OCI-LY1 (cell line): ENCODE results near the gene DNAAF5.

Source experiments
- H2AFZ ChIP-seq: fragments of 200-600 bp; sonication (generic), shearing (Covaris generic); 2 replicates; pipeline ENCODE4 v1.6.0; 2014; ENCODE audit warnings: antibody characterized with exemption, mild to moderate bottlenecking, low read length
- H3F3A ChIP-seq: fragments of 200-600 bp; sonication (generic), shearing (Covaris generic); 2 replicates; pipeline ENCODE4 v1.6.0; 2014; ENCODE audit warnings: mild to moderate bottlenecking, antibody characterized with exemption, low read length, moderate library complexity; ENCODE audit not compliant: insufficient read depth
- H3K27ac ChIP-seq: fragments of 200-600 bp; sonication (generic); 2 replicates; pipeline ENCODE4 v1.5.1; 2014; ENCODE audit warnings: low read length, mixed run types, mild to moderate bottlenecking, low read depth; ENCODE audit not compliant: poor library complexity, severe bottlenecking
- H3K27me3 ChIP-seq: fragments of 200-600 bp; sonication (generic); 2 replicates; pipeline ENCODE4 v1.6.0; 2014; ENCODE audit warnings: antibody characterized with exemption, mild to moderate bottlenecking, low read length, moderate library complexity; ENCODE audit not compliant: insufficient read depth
- H3K36me3 ChIP-seq: fragments of 200-600 bp; sonication (generic); 2 replicates; pipeline ENCODE4 v1.6.1; 2014; ENCODE audit warnings: mild to moderate bottlenecking, antibody characterized with exemption, low read length, moderate library complexity, mixed read lengths; ENCODE audit not compliant: insufficient read depth
- H3K4me1 ChIP-seq: fragments of 200-600 bp; sonication (generic); 2 replicates; pipeline ENCODE4 v1.5.1; 2014; ENCODE audit warnings: mild to moderate bottlenecking, low read length, moderate library complexity; ENCODE audit not compliant: insufficient read depth, severe bottlenecking
- H3K4me2 ChIP-seq: fragments of 200-600 bp; sonication (generic), shearing (Covaris generic); 2 replicates; pipeline ENCODE4 v1.6.1; 2014; ENCODE audit warnings: low read length
- H3K4me3 ChIP-seq: fragments of 200-600 bp; sonication (generic); 2 replicates; pipeline ENCODE4 v1.5.1; 2014; ENCODE audit warnings: low read length, low read depth, mild to moderate bottlenecking, mixed read lengths; ENCODE audit not compliant: poor library complexity, severe bottlenecking
- H3K79me2 ChIP-seq: fragments of 200-600 bp; shearing (Covaris generic); 2 replicates; pipeline ENCODE4 v1.6.1; 2016; ENCODE audit warnings: mixed run types, low read length, mixed read lengths; ENCODE audit not compliant: insufficient read depth
- H3K9ac ChIP-seq: fragments of 200-600 bp; sonication (generic), shearing (Covaris generic); 2 replicates; pipeline ENCODE4 v1.6.1; 2014; ENCODE audit warnings: mild to moderate bottlenecking, low read length, mixed read lengths
- H3K9me2 ChIP-seq: fragments of 200-600 bp; sonication (generic), shearing (Covaris generic); 2 replicates; pipeline ENCODE4 v1.6.1; 2014; ENCODE audit warnings: low read depth, mild to moderate bottlenecking, low read length, mixed read lengths
- H3K9me3 ChIP-seq: fragments of 200-600 bp; shearing (Covaris generic); 2 replicates; pipeline ENCODE4 v1.6.1; 2014; ENCODE audit warnings: low read length, mixed read lengths
- H4K20me1 ChIP-seq: fragments of 200-600 bp; sonication (generic), shearing (Covaris generic); 2 replicates; pipeline ENCODE4 v1.6.0; 2016; ENCODE audit warnings: mild to moderate bottlenecking, low read length; ENCODE audit not compliant: insufficient read depth
- EZH2 ChIP-seq: fragments of 200-600 bp; sonication (generic), shearing (Covaris generic); IDR thresholded peaks from 2 replicates; pipeline ENCODE4 v1.8.0; 2017; ENCODE audit warnings: borderline replicate concordance, mixed run types, mild to moderate bottlenecking, antibody characterized with exemption, low read length, moderate library complexity, mixed read lengths
- TF ChIP-seq, protein P1 (sequence below): fragments of 200-600 bp; sonication (generic), shearing (Covaris generic); IDR thresholded peaks from 2 replicates; pipeline ENCODE4 v1.5.1; 2017; ENCODE audit warnings: mild to moderate bottlenecking, antibody characterized with exemption, low read length, moderate library complexity, mixed read lengths

Gene DNAAF5

DNA sequence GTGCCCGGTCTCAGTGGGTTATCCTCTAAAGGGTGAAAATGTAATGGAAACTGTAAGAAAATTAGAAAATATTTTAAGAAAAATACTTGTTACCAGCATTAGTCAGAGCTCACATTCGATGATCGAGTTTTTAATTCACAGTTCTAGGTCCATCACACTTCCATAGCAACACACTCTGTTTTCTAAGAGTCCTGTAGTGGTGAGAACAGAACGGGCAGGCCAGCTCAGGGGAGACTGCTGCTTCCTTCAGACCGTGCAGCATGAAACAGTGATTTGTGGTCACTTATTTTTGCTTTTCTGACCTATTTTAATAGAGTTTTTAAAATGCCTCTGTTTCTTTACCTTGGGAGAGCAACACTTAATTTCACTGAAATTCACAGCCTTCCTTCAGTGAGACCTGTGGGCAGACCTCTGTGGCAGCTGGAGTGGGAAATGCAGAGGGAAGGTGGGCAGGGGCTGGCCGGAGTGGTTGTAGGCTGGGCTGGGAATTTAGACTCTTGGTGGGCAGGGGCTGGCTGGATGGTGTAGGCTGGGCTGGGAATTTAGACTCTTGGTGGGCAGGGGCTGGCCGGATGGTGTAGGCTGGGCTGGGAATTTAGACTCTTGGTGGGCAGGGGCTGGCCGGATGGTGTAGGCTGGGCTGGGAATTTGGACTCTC lies 107.2 kb downstream of the DNAAF5 start:
- Histone ChIP-seq H3K9ac (no peak overlapping the region), H3K9me3 (no peaks in the 10 kb centered on the region), H3F3A (no peaks in the 10 kb centered on the region), H3K27me3 (no peaks in the 10 kb centered on the region), H3K36me3 (peaks cover 17% of the 10 kb centered on the region), H2AFZ (no peak overlapping the region), H3K4me3 (no peak overlapping the region), H3K79me2 (peaks cover 30% of the 10 kb centered on the region), H3K27ac (no peak overlapping the region), H3K9me2 (no peaks in the 10 kb centered on the region), H3K4me2 (no peak overlapping the region), H3K4me1 (peaks cover 20% of the 10 kb centered on the region), H4K20me1 (no peaks in the 10 kb centered on the region)
- TF ChIP-seq EZH2, result no peak
- TF ChIP-seq, protein P1, sequence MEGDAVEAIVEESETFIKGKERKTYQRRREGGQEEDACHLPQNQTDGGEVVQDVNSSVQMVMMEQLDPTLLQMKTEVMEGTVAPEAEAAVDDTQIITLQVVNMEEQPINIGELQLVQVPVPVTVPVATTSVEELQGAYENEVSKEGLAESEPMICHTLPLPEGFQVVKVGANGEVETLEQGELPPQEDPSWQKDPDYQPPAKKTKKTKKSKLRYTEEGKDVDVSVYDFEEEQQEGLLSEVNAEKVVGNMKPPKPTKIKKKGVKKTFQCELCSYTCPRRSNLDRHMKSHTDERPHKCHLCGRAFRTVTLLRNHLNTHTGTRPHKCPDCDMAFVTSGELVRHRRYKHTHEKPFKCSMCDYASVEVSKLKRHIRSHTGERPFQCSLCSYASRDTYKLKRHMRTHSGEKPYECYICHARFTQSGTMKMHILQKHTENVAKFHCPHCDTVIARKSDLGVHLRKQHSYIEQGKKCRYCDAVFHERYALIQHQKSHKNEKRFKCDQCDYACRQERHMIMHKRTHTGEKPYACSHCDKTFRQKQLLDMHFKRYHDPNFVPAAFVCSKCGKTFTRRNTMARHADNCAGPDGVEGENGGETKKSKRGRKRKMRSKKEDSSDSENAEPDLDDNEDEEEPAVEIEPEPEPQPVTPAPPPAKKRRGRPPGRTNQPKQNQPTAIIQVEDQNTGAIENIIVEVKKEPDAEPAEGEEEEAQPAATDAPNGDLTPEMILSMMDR, result no peak

DNA sequence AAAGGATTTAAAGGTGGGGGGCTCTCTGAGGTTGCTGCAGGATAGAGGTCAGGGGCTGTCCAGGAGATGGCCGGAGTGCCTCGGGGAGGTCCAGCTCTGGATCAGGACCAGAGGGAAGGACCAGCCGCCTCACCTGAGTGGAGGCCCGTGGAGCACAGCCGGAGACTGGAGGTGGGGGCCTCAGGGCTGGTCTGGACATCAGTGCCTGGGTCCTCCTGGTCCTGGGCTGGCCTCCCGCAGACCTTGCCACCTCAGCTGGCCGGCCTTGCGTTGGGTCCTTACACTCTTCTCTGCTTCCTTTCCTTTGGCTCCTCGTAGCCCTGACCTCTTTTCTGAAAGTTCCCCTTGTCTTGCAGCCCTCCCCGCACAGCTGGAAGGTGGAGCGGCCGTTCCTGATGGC lies 107.8 kb downstream of the DNAAF5 start:
- no peak overlapping the region for H3K4me2 ChIP-seq
- H3K9me3 ChIP-seq, result no peaks in the 10 kb centered on the region
- H3K27me3 ChIP-seq, result no peaks in the 10 kb centered on the region
- H3K27ac ChIP-seq, result no peak overlapping the region
- no peaks in the 10 kb centered on the region for H4K20me1 ChIP-seq
- no peak for TF ChIP-seq EZH2
- TF ChIP-seq, protein P1, result no peak
- no peaks in the 10 kb centered on the region for H3K9me2 ChIP-seq
- no peaks in the 10 kb centered on the region for H3F3A ChIP-seq
- peaks cover 20% of the 10 kb centered on the region for H3K4me1 ChIP-seq
- no peak overlapping the region for H3K9ac ChIP-seq
- H3K79me2 ChIP-seq, result peaks cover 25% of the 10 kb centered on the region
- H3K36me3 ChIP-seq, result peaks cover 21% of the 10 kb centered on the region
- H2AFZ ChIP-seq, result no peak overlapping the region
- H3K4me3 ChIP-seq, result no peak overlapping the region

DNA sequence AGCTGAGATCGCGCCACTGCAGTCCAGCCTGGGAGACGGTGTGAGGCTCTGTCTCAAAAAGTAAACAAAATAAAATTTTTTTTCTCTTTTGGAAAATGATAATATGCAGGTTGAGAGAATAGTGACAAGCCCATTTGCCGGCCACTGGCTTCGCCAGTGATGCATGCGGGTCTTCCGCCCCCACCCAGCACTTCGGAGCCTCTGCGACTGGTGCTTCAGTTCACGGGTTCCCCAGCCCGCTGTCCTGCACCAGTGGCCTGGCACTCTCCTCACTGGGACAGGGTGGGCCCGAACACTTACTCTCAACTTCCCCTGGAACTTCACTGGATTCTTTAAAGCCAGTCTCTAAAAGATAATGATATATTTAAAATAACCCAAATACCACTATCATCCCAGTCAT lies 108.5 kb downstream of the DNAAF5 start:
- TF ChIP-seq, protein P1, result no peak
- TF ChIP-seq EZH2, result no peak
- peaks cover 20% of the 10 kb centered on the region for H3K4me1 ChIP-seq
- H3K27me3 ChIP-seq, result no peaks in the 10 kb centered on the region

More for the DNA sequence above, 108.5 kb downstream of the DNAAF5 start:
- Histone ChIP-seq H4K20me1 (no peaks in the 10 kb centered on the region), H3K27ac (no peak overlapping the region), H3K36me3 (peaks cover 27% of the 10 kb centered on the region), H3K4me2 (no peak overlapping the region), H3F3A (no peaks in the 10 kb centered on the region), H3K4me3 (no peak overlapping the region), H3K9me3 (no peaks in the 10 kb centered on the region), H3K79me2 (peaks cover 22% of the 10 kb centered on the region), H3K9ac (no peak overlapping the region), H3K9me2 (no peaks in the 10 kb centered on the region), H2AFZ (no peak overlapping the region)
